ENCODE results near the gene ZC3HAV1L.
"Not testable (repeated sequence)": the region's sequence is repeated elsewhere in the genome, so short reads cannot be mapped to it uniquely, and the experiment has no call there.

The ZC3HAV1L gene

GRCh38 chr7:139035586-139036353 lies at the start of gene ZC3HAV1L:
ZC3HAV1L (minus strand) TSS chr7:139036042; CDS start chr7:139036017, 25 bp downstream.
- TF ChIP-seq CTCF (IDR thresholded peaks at IDR 0.05; ENCODE audit: low read depth, low read length, missing control alignments) = no peak
- DNase-seq (ENCODE audit: low read depth) = no peak
- peak within 1 kb of the TSS; percentile 82 for H3K4me3 ChIP-seq (ENCODE audit: low read depth, low read length)

- H3K4me3 ChIP-seq (ENCODE audit: low read depth, low read length) = no peak overlapping the region
- TF ChIP-seq CTCF (IDR thresholded peaks at IDR 0.05; ENCODE audit: low read depth, low read length, missing control alignments) = no peak
- DNase-seq (ENCODE audit: low read depth) = no peak
These were observed 48.9 kb upstream of the ZC3HAV1L start for GRCh38 chr7:139084709-139085108.

- H3K4me3 ChIP-seq (ENCODE audit: low read depth, low read length) = no peak overlapping the region
- no peak for TF ChIP-seq CTCF (IDR thresholded peaks at IDR 0.05; ENCODE audit: low read depth, low read length, missing control alignments)
- DNase-seq (ENCODE audit: low read depth) = no peak
These were observed 45.7 kb upstream of the ZC3HAV1L start for GRCh38 chr7:139081584-139081983.

- H3K4me3 ChIP-seq (ENCODE audit: low read depth, low read length) = no peak overlapping the region
- TF ChIP-seq CTCF (IDR thresholded peaks at IDR 0.05; ENCODE audit: low read depth, low read length, missing control alignments) = no peak
- no peak for DNase-seq (ENCODE audit: low read depth)
These were observed 45.1 kb upstream of the ZC3HAV1L start for GRCh38 chr7:139080905-139081304.

- H3K4me3 ChIP-seq (ENCODE audit: low read depth, low read length) = no peak overlapping the region
- no peak for TF ChIP-seq CTCF (IDR thresholded peaks at IDR 0.05; ENCODE audit: low read depth, low read length, missing control alignments)
- DNase-seq (ENCODE audit: low read depth) = no peak
These were observed 44.0 kb upstream of the ZC3HAV1L start for GRCh38 chr7:139079861-139080260.

GRCh38 chr7:139078911-139079310 lies 43.1 kb upstream of the ZC3HAV1L start:
- DNase-seq (ENCODE audit: low read depth) = no peak
- H3K4me3 ChIP-seq (ENCODE audit: low read depth, low read length) = no peak overlapping the region
- TF ChIP-seq CTCF (IDR thresholded peaks at IDR 0.05; ENCODE audit: low read depth, low read length, missing control alignments) = no peak

GRCh38 chr7:139078399-139078798 lies 42.6 kb upstream of the ZC3HAV1L start:
- no peak overlapping the region for H3K4me3 ChIP-seq (ENCODE audit: low read depth, low read length)
- DNase-seq (ENCODE audit: low read depth) = no peak
- no peak for TF ChIP-seq CTCF (IDR thresholded peaks at IDR 0.05; ENCODE audit: low read depth, low read length, missing control alignments)

- DNase-seq (ENCODE audit: low read depth); H3K4me3 ChIP-seq (ENCODE audit: low read depth, low read length): not testable (repeated sequence)
These were observed 41.9 kb upstream of the ZC3HAV1L start for GRCh38 chr7:139077706-139078105.
